ENCODE measurements around the gene MAP2K3. TPM values are rescaled to one million over a fixed set of nuclear protein-coding genes. Genes with fewer than 3 reads are reported as not detected.
"Not testable (repeated sequence)": the region's sequence is repeated elsewhere in the genome, so short reads cannot be mapped to it uniquely, and the experiment has no call there.

Gene MAP2K3
- polyA plus RNA-seq, 3 donors = 107 to 166 (median 164) TPM

- not testable (repeated sequence) for H4K20me1 ChIP-seq (ENCODE audit: insufficient read depth, low read length); H3K9ac ChIP-seq (ENCODE audit: insufficient read depth, low read length, poor library complexity, severe bottlenecking); DNase-seq; H3K36me3 ChIP-seq (replicated peaks in 1 of 2; ENCODE audit: control insufficient read depth in 1 of 2, insufficient read depth in 2 of 2, low read length in 2 of 2); H3K36me3 Mint-ChIP-seq; H3K27me3 ChIP-seq (ENCODE audit: control insufficient read depth in 2 of 2, insufficient read depth in 2 of 2, low read length in 2 of 2); H3K27ac ChIP-seq (ENCODE audit: low read depth in 1 of 2, low read length in 2 of 2); H3K9me3 ChIP-seq (replicated peaks in 1 of 2; ENCODE audit: control insufficient read depth in 1 of 2, insufficient read depth in 1 of 2, low read length in 2 of 2); H3K79me2 ChIP-seq (ENCODE audit: insufficient read depth, low read length)
- WGBS (ENCODE audit: insufficient coverage) = 47% methylated on average over 20 of the region's 37 CpGs
- peak overlapping the region; percentile 67 for H3K4me2 ChIP-seq (replicated peaks; ENCODE audit: extremely low read depth, low read length, poor library complexity, severe bottlenecking)
- H3K4me1 ChIP-seq (ENCODE audit: control insufficient read depth in 1 of 2, insufficient read depth in 2 of 2, low read length in 2 of 2) = peaks cover 19 to 34% of the 10 kb centered on the region in 2 donors
- Mint-ChIP-seq H3K4me1 (peaks cover 33% of the 10 kb centered on the region), H3K27me3 (ENCODE audit: low read depth in 3 of 3) (peaks cover 3 to 13% (median 4%) of the 10 kb centered on the region in 3 donors), H3K4me3 (peak overlapping the region; percentile 85 to 94), H3K9me3 (peaks cover 0 to 15% (median 3%) of the 10 kb centered on the region in 7 donors), H3K27ac (peak overlapping the region in 3 of 7 donors; percentile 61 to 85 (median 63))
- intact Hi-C loops (cut with micrococcal nuclease) = loop anchor here (5.0 to 10.0 kb wide), 2 partner anchors 41 to 49 kb away; partner anchors contain the start of gene MAP2K3 (in 1 of the 2)
- peak overlapping the region in 2 of 3 experiments; percentile 56 to 75 for H3K4me3 ChIP-seq (replicated peaks in 1 of 3; ENCODE audit: low read depth in 2 of 3, low read length in 3 of 3)
- H2AFZ ChIP-seq (ENCODE audit: insufficient read depth, low read depth, low read length, poor library complexity, severe bottlenecking) = peak overlapping the region; percentile 75
Measured at GRCh38 chr17:21323257-21324111, 39.0 kb downstream of the MAP2K3 start.

DNA sequence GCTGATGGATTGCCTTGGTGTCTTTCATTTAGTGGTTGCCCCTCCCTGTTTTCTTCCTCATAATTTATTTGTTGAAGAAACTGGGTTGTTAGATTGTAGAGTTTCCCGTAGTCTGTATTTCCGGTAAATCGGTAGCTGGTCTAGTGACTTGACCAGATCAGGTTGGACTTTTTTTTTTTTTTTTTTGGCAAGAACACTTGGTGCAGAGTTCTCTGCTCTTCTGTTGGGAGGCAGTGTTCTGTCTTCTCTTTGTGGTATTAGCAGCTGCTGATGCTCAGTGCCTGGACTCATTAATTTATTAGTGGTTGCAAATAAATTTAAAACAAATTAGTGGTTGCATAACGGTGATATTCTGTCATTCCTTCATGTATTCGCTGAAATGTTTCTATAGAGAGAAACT is 40.2 kb downstream of the MAP2K3 start:
- H3K4me1 Mint-ChIP-seq = peaks cover 33% of the 10 kb centered on the region
- peaks cover 19 to 34% of the 10 kb centered on the region in 2 donors for H3K4me1 ChIP-seq (ENCODE audit: control insufficient read depth in 1 of 2, insufficient read depth in 2 of 2, low read length in 2 of 2)
- H3K27ac ChIP-seq (ENCODE audit: low read depth in 1 of 2, low read length in 2 of 2); H3K27ac Mint-ChIP-seq; H3K36me3 Mint-ChIP-seq; H3K9ac ChIP-seq (ENCODE audit: insufficient read depth, low read length, poor library complexity, severe bottlenecking); H3K4me3 Mint-ChIP-seq; H3K9me3 ChIP-seq (replicated peaks in 1 of 2; ENCODE audit: control insufficient read depth in 1 of 2, insufficient read depth in 1 of 2, low read length in 2 of 2); H2AFZ ChIP-seq (ENCODE audit: insufficient read depth, low read depth, low read length, poor library complexity, severe bottlenecking); H3K36me3 ChIP-seq (replicated peaks in 1 of 2; ENCODE audit: control insufficient read depth in 1 of 2, insufficient read depth in 2 of 2, low read length in 2 of 2); H3K79me2 ChIP-seq (ENCODE audit: insufficient read depth, low read length); H3K27me3 ChIP-seq (ENCODE audit: control insufficient read depth in 2 of 2, insufficient read depth in 2 of 2, low read length in 2 of 2); H4K20me1 ChIP-seq (ENCODE audit: insufficient read depth, low read length); DNase-seq; H3K4me3 ChIP-seq (replicated peaks in 1 of 3; ENCODE audit: low read depth in 2 of 3, low read length in 3 of 3); H3K4me2 ChIP-seq (replicated peaks; ENCODE audit: extremely low read depth, low read length, poor library complexity, severe bottlenecking): not testable (repeated sequence)
- peaks cover 7 to 20% (median 10%) of the 10 kb centered on the region in 7 donors for H3K9me3 Mint-ChIP-seq
- peaks cover 3 to 15% (median 4%) of the 10 kb centered on the region in 3 donors for H3K27me3 Mint-ChIP-seq (ENCODE audit: low read depth in 3 of 3)
- intact Hi-C loops (cut with micrococcal nuclease) = loop anchor here (5.0 to 10.0 kb wide), 2 partner anchors 42 to 50 kb away; partner anchors contain the start of gene MAP2K3 (in 1 of the 2)
- 100% methylated on average over 3 of the region's 5 CpGs for WGBS (ENCODE audit: insufficient coverage)

DNA sequence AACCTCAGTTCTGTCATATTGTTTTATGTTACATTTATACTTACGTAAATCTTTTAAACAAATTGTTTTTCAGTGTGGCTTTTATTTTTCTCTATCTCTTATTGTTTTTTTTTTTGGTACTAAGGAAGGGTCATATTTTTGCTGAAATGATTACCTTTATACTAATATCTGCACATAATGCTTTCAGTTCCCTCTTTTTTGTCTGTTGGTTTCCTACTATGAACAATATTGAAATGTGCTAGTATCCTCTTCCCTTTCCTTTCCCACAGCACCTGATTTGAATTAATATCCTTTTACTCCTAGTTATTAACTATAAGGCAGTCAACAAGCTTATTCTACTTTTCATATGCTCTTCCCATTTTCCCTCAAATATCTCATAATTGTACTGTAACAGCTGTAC is 43.4 kb downstream of the MAP2K3 start:
- intact Hi-C loops (cut with micrococcal nuclease) = loop anchor here in 1 of 2 donors (10.0 kb wide), 1 partner anchor 53 kb away; no protein-coding TSS in a partner anchor
- H3K27me3 Mint-ChIP-seq (ENCODE audit: low read depth in 3 of 3) = peaks cover 3 to 18% (median 6%) of the 10 kb centered on the region in 3 donors
- H3K9ac ChIP-seq (ENCODE audit: insufficient read depth, low read length, poor library complexity, severe bottlenecking); H2AFZ ChIP-seq (ENCODE audit: insufficient read depth, low read depth, low read length, poor library complexity, severe bottlenecking); H3K79me2 ChIP-seq (ENCODE audit: insufficient read depth, low read length); H3K4me2 ChIP-seq (replicated peaks; ENCODE audit: extremely low read depth, low read length, poor library complexity, severe bottlenecking); H3K9me3 ChIP-seq (replicated peaks in 1 of 2; ENCODE audit: control insufficient read depth in 1 of 2, insufficient read depth in 1 of 2, low read length in 2 of 2); H3K36me3 ChIP-seq (replicated peaks in 1 of 2; ENCODE audit: control insufficient read depth in 1 of 2, insufficient read depth in 2 of 2, low read length in 2 of 2); H3K4me3 Mint-ChIP-seq; H3K4me3 ChIP-seq (replicated peaks in 1 of 3; ENCODE audit: low read depth in 2 of 3, low read length in 3 of 3); H3K36me3 Mint-ChIP-seq; H4K20me1 ChIP-seq (ENCODE audit: insufficient read depth, low read length); H3K27ac Mint-ChIP-seq; H3K27me3 ChIP-seq (ENCODE audit: control insufficient read depth in 2 of 2, insufficient read depth in 2 of 2, low read length in 2 of 2); H3K27ac ChIP-seq (ENCODE audit: low read depth in 1 of 2, low read length in 2 of 2); DNase-seq: not testable (repeated sequence)
- WGBS (ENCODE audit: insufficient coverage) = no CpG with 5 or more reads among the region's 1 CpG
- H3K9me3 Mint-ChIP-seq = peaks cover 12 to 22% (median 18%) of the 10 kb centered on the region in 7 donors
- peaks cover 24% of the 10 kb centered on the region for H3K4me1 Mint-ChIP-seq
- H3K4me1 ChIP-seq (ENCODE audit: control insufficient read depth in 1 of 2, insufficient read depth in 2 of 2, low read length in 2 of 2) = peaks cover 19 to 27% of the 10 kb centered on the region in 2 donors

- H3K4me3 Mint-ChIP-seq; H3K27me3 Mint-ChIP-seq (ENCODE audit: low read depth in 3 of 3); H3K9ac ChIP-seq (ENCODE audit: insufficient read depth, low read length, poor library complexity, severe bottlenecking); H3K36me3 Mint-ChIP-seq; H3K36me3 ChIP-seq (replicated peaks in 1 of 2; ENCODE audit: control insufficient read depth in 1 of 2, insufficient read depth in 2 of 2, low read length in 2 of 2); H3K4me3 ChIP-seq (replicated peaks in 1 of 3; ENCODE audit: low read depth in 2 of 3, low read length in 3 of 3); H3K27ac Mint-ChIP-seq; H3K9me3 ChIP-seq (replicated peaks in 1 of 2; ENCODE audit: control insufficient read depth in 1 of 2, insufficient read depth in 1 of 2, low read length in 2 of 2); H4K20me1 ChIP-seq (ENCODE audit: insufficient read depth, low read length); DNase-seq; H2AFZ ChIP-seq (ENCODE audit: insufficient read depth, low read depth, low read length, poor library complexity, severe bottlenecking); H3K79me2 ChIP-seq (ENCODE audit: insufficient read depth, low read length); H3K27ac ChIP-seq (ENCODE audit: low read depth in 1 of 2, low read length in 2 of 2); H3K4me2 ChIP-seq (replicated peaks; ENCODE audit: extremely low read depth, low read length, poor library complexity, severe bottlenecking); H3K27me3 ChIP-seq (ENCODE audit: control insufficient read depth in 2 of 2, insufficient read depth in 2 of 2, low read length in 2 of 2): not testable (repeated sequence)
- peaks cover 15% of the 10 kb centered on the region for H3K4me1 Mint-ChIP-seq
- H3K9me3 Mint-ChIP-seq = peaks cover 9 to 20% (median 15%) of the 10 kb centered on the region in 7 donors
- WGBS (ENCODE audit: insufficient coverage) = no CpG with 5 or more reads among the region's 2 CpGs
- peaks cover 11 to 19% of the 10 kb centered on the region in 2 donors for H3K4me1 ChIP-seq (ENCODE audit: control insufficient read depth in 1 of 2, insufficient read depth in 2 of 2, low read length in 2 of 2)
- intact Hi-C loops (cut with micrococcal nuclease) = loop anchor here in 1 of 2 donors (10.0 kb wide), 1 partner anchor 54 kb away; no protein-coding TSS in a partner anchor
Measured at GRCh38 chr17:21328778-21329177, 44.3 kb downstream of the MAP2K3 start.
